GM18505 (cell line): ENCODE results near the gene ELOVL7.

Experiments used
- ATAC-seq: cut with Tn5 transposase; IDR thresholded peaks from one replicate; pipeline ENCODE4 v1.9.1; 2021; ENCODE audit not compliant: unreplicated experiment
- POLR2A ChIP-seq: IDR thresholded peaks from 4 replicates; pipeline ENCODE4 v1.6.1; 2011; ENCODE audit warnings: borderline replicate concordance; ENCODE audit not compliant: insufficient read depth, insufficient read length; ENCODE audit errors: extremely low read depth

The ELOVL7 gene

GRCh38 chr5:60851626-60852025 is 7.6 kb upstream of the ELOVL7 start:
- no peak for ATAC-seq
- TF ChIP-seq POLR2A = no peak

- no peak for TF ChIP-seq POLR2A
- ATAC-seq = no peak
Observed at GRCh38 chr5:60846298-60846697, 2.2 kb upstream of the ELOVL7 start.

- no peak for TF ChIP-seq POLR2A
- ATAC-seq = peak; percentile 25
Observed at GRCh38 chr5:60843386-60843935, 608 bp downstream of the ELOVL7 start.

GRCh38 chr5:60842871-60843385 is 1.1 kb downstream of the ELOVL7 start:
- TF ChIP-seq POLR2A = no peak

GRCh38 chr5:60841361-60841760 is 2.7 kb downstream of the ELOVL7 start:
- TF ChIP-seq POLR2A = no peak
- ATAC-seq = no peak

More at GRCh38 chr5:60842871-60843385, 1.1 kb downstream of the ELOVL7 start:
- ATAC-seq = no peak

- no peak for TF ChIP-seq POLR2A
- ATAC-seq = no peak
Observed at GRCh38 chr5:60836131-60836530, 7.9 kb downstream of the ELOVL7 start.

- no peak for ATAC-seq
- no peak for TF ChIP-seq POLR2A
Observed at GRCh38 chr5:60835554-60835953, 8.5 kb downstream of the ELOVL7 start.

GRCh38 chr5:60833520-60833919 is 10.5 kb downstream of the ELOVL7 start:
- no peak for ATAC-seq
- no peak for TF ChIP-seq POLR2A

GRCh38 chr5:60830581-60831127 is 13.4 kb downstream of the ELOVL7 start:
- TF ChIP-seq POLR2A = no peak
- peak; percentile 46 for ATAC-seq

- TF ChIP-seq POLR2A = no peak
- no peak for ATAC-seq
Observed at GRCh38 chr5:60829490-60830266, 14.4 kb downstream of the ELOVL7 start.

- TF ChIP-seq POLR2A = no peak
- no peak for ATAC-seq
Observed at GRCh38 chr5:60827201-60827600, 16.9 kb downstream of the ELOVL7 start.

GRCh38 chr5:60826653-60827052 is 17.4 kb downstream of the ELOVL7 start:
- peak; percentile 75 for ATAC-seq
- TF ChIP-seq POLR2A = no peak

GRCh38 chr5:60823574-60823973 is 20.5 kb downstream of the ELOVL7 start:
- no peak for TF ChIP-seq POLR2A
- no peak for ATAC-seq

- no peak for ATAC-seq
- TF ChIP-seq POLR2A = no peak
Observed at GRCh38 chr5:60822285-60822556, 21.8 kb downstream of the ELOVL7 start.
